Subcutaneous adipose tissue (tissue), 4 donors: ENCODE measurements around the gene PTPRN2. TPM values are rescaled to one million over a fixed set of nuclear protein-coding genes. Genes with fewer than 3 reads are reported as not detected.

Source experiments
- total RNA-seq, 4 donors: library from RNA; depleted of rRNA; stranded (reverse); fragments of >200 nt; gene quantifications; one replicate each; pipeline ENCODE4 v1.1.0, GENCODE V29; 2016
- TF ChIP-seq, protein P1 (sequence below): fragments of 450-650 bp; IDR thresholded peaks from one replicate; pipeline ENCODE4 v1.5.1; 2016; ENCODE audit warnings: low read depth, mild to moderate bottlenecking, control low read depth, antibody characterized with exemption, moderate library complexity

Gene PTPRN2
- total RNA-seq, 4 donors from 2014 or later, result 2.0 to 4.6 (median 3.7) TPM

GRCh38 chr7:157610671-157611295, 976.8 kb downstream of the PTPRN2 start:
- TF ChIP-seq, protein P1, sequence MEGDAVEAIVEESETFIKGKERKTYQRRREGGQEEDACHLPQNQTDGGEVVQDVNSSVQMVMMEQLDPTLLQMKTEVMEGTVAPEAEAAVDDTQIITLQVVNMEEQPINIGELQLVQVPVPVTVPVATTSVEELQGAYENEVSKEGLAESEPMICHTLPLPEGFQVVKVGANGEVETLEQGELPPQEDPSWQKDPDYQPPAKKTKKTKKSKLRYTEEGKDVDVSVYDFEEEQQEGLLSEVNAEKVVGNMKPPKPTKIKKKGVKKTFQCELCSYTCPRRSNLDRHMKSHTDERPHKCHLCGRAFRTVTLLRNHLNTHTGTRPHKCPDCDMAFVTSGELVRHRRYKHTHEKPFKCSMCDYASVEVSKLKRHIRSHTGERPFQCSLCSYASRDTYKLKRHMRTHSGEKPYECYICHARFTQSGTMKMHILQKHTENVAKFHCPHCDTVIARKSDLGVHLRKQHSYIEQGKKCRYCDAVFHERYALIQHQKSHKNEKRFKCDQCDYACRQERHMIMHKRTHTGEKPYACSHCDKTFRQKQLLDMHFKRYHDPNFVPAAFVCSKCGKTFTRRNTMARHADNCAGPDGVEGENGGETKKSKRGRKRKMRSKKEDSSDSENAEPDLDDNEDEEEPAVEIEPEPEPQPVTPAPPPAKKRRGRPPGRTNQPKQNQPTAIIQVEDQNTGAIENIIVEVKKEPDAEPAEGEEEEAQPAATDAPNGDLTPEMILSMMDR, result no peak

- TF ChIP-seq, protein P1, result no peak
These were observed 977.5 kb downstream of the PTPRN2 start for GRCh38 chr7:157609932-157610640.

DNA sequence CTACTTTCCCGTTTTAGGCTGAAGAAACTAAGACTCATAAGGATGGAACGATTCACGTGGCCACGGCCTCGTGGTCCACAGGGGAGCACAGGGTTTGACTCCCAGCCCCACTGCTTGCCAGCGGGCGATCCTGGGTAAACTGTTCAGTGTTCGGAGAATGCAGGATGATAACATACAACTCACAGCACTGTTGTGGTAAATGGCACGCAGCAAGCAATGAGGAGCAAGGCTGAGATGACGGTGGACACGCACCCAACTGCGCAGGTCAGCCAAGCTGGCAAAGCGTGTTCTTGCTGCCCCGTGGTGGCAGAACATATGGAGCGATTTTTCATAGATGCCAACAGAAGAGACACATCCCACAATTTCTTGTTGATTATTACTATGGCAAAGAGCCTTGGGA, 978.1 kb downstream of the PTPRN2 start:
- TF ChIP-seq, protein P1, result no peak

- TF ChIP-seq, protein P1, result no peak
These were observed 980.4 kb downstream of the PTPRN2 start for GRCh38 chr7:157607218-157607617.

GRCh38 chr7:157606140-157606539, 981.5 kb downstream of the PTPRN2 start:
- TF ChIP-seq, protein P1, result no peak

DNA sequence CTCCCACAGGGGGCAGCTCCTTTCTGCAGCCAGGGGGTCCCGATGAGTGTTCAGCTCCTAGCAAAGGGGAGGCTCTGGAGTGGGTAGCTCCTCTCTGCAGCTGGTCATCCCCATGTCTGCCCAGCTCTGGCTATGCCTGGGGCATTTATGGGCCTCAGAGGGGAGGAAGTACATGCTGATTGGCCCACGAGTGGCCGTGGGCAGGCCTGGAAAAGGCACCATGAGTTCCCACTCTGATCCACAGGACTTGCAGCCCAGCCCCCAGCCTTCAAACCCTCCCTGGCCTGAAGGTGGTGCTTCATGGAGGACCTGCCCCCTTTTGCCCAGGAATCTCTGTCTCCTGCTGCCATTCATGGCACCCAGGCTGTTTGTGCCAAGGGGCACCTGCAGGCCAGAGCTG, 982.0 kb downstream of the PTPRN2 start:
- TF ChIP-seq, protein P1, result no peak

DNA sequence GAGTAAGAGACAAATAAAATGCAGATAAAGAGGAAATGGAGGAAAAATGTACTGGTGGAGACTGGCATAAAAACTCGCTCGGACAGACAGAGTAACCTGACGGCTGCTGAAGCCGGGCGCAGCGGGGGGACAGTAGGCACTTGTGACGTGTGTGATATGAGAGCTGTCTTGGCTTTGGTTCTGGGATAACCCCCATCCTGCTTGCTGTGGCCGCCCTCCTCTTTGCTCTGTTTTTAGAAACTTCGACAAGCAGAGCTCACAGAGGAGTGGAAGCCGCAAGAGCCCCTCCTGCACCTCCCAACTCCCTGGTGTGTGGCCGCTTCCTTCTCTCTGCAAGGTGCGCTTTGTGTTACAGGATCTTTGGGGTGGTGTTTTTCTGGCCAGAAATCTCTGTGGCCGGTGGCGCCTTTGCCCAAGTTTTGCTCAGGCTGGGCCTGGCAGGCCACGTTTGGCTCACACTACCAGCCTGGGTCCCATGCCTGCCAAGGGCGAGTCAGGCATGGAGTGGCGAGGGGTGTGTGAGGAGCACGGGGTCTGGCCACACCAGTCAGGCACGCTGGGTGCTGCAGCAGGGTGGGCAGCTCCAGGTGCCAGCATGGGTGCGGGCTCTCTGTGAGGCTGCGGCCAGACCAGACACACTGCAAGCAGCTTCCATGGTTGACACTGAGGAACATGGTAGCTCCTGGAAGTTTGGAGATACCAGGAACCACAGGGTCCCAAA, 982.8 kb downstream of the PTPRN2 start:
- TF ChIP-seq, protein P1, result no peak
